HuH-7.5 (cell line): ENCODE data around the gene LCN9.
"Not testable (repeated sequence)": the region's sequence is repeated elsewhere in the genome, so short reads cannot be mapped to it uniquely, and the experiment has no call there.

Experiments used
- DNase-seq: peaks from one replicate; pipeline ENCODE4 v3.0.0; 2011; ENCODE audit warnings: low spot score

LCN9 gene

DNA sequence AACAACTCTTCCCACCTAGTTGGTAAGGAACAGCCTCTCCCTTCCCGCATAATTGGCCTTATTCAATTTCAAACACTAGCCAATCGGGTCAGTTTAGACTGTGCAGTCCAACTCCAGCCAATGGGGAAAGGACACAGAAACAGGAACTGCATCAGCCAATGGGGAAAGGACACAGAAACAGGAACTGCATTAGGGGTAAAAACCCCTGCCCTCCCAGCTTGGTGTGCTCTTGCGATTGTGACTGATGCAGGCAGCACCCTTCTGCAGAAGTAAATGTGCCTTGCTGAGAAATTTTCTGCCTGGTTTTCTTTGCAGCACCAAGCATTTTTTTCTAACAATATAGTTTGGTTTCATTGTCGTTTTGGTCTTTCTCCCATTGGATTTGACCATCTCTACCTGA lies 15.2 kb upstream of the LCN9 start:
- DNase-seq = no peak

DNA sequence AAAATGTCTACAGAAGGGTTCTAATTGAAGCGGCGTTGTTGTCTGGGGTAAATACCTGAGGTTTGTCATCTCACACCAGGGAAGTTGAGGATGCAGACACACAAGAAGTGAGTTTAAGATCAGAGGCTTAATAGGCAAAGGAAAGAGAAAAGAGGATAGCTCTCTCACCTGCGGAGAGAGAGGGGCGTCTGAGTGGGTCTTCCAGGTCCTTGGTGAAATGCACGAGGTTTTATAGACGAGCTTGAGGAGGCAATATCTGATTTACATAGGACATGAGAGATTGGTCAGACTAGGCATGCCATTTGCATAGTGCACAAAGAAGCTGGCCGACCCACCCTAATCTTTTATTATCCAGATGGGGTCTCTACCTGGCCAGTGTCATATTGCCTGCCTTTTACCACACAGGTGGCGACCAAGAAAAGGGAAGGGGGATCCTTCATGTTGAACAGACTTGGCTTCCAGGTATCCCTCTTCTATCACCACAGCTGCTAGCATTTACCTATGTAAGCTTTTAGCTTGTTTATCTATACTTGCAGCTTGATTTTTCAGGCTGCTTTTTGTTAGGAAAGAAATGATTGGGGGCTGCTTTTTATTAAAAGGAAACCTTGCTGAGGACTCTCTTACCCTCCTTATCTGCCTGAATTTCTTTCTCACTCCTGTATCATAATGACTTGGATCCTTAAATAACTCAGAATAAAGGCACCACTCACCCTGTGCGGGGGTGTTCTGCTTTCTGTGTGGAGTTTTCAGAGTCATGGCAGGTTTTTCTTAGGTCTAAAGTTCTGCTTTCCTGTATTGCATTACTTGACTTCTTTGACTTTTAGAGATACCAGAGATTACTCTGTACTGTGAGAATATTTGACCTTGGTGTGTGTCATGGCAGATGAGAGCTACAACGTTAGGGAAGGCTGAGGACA lies 14.4 kb upstream of the LCN9 start:
- no peak for DNase-seq

DNA sequence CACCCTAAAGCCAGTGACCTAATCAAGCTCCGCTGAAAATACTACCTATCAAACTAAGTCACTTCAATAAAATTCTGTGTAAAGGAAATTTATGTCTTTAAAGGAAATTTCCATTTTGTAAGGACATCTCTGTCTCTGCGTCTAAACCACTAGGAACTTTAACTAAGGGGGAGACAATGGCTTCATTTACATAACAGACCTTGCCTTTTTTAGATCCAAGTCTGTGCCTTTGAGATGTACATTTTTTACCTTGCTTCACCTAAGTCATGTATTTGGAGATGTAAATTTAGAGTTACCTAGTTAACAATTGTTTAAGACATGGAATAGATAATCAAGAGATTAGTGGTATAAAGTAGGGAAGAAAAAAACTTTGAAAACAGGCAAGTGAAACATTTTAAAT lies 13.6 kb upstream of the LCN9 start:
- no peak for DNase-seq

DNA sequence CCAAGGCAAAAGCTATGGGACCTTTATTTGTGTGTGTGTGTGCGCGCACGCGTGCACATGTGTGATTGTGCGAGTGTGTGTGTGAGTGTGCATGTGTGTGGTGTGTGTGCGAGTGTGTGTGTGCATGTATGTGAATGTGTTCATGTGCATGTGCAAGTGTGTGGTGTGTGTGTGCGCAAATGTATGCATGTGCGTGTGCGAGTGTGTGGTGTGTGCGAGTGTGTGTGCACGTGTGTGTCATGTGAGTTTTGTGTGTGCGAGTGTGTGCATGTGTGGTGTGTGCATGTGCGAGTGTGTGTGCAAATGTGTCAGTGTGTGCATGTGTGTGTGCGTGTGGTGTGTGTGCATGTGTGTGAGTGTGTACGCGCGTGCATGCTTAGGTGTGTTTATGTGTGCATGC lies 12.7 kb upstream of the LCN9 start:
- no peak for DNase-seq

DNA sequence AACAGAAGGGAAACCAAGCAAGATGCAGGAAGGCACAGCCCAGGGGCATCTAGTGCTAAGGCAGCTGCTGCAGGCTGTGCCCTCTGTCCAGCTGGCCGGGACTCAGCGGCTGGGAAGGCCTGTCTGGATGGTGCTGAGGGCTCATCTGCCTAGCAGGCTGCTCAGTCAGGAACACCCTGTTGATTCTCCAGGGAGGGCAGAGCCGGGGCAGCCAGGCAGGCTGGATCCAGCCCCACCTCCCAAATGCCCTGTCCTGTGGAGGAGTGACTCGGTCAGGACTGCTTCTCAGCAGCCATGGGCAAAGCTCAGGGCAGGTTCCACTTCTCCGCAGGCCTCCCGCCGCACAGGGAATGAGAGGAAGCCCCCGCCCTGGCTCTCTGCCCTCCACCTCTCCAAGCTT lies 7.8 kb upstream of the LCN9 start:
- no peak for DNase-seq

DNA sequence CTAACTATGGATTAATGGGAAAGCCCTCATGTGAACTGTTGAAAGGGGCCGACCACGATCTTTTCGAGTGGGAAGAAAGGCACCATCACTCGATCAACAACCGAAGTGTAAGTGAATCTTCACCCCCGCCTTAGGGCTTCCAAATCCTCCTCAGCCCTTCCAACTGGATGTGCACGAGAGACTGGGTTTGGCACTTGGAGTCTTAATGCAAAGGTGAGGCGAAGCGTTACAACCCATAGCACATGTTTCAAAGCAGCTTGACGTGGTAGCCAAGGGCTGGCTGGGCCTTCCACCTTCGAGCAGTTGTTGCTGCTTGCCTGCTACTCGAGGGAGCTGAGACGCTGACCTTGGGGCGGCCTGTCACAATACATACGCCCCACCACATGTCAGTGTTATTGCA lies 5.7 kb upstream of the LCN9 start:
- no peak for DNase-seq

DNA sequence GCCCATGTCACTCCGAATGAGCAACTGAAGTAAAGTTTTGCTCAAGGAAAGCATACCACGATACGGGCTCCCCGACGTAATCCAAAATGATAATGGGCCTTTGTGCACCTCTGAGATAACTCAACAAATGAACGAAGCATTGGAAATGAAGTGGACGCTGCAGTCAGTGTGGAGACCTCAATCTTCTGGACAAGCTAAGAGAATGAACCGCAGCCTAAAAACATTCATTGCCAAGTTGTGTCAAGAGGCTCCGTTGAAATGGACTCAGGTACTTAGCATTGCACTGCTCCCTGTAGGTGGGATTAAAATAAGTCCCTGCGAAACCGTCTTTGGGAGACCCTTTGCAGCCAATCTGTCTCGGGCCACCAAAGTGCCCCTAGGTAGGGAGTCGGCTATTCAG lies 3.9 kb upstream of the LCN9 start:
- no peak for DNase-seq

DNA sequence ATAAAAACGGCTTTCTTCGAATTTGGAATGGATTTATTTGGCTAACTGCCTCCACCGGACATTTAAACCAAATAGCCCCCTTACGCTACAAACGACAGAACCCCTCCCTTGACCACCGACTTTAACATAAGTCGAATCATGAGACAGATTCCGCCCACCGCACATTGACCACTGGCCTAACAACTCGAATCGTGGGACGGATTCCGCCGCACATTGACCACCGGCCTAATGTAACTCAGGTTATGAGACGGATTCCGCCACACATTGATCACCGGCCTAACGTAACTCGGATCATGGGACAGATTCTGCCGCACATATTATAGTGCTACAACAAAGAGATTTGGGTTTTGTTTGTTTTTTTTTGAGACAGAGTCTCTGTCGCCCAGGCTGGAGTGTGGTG lies 2.7 kb upstream of the LCN9 start:
- DNase-seq = no peak

DNA sequence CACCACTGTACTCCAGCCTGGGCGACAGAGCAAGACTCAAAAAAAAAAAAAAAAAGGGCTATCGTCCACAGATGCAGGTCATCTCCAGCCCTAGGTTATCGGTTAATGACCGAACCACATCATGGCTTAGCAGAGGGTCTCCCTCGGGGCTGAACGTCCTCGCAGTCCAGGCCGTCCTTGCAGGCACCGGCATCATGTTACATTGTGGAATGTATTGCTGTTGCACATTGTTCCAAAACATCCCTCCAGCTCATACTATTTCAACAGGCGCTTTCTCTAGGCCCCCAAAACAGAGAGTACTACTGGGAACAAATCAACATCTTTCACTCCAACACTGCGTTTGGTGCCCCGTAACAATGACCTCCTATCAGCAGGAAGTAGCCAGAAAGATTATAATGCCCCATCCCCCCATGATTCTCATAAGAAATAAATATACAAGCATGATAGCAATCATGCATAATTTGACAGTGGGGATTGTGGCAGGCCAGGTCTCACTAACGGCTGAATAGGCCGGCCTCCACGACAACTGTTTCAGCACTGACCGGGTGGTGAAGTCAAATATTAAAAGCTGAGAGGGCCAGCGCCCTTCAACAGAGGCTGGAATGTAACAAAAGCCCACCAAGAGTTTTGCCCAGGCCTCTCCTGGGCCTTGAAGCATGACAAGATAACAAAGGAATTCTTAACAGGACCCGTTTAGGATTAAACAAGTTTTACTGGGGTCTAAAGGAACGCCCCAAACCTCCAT lies 1.1 kb upstream of the LCN9 start:
- no peak for DNase-seq

DNA sequence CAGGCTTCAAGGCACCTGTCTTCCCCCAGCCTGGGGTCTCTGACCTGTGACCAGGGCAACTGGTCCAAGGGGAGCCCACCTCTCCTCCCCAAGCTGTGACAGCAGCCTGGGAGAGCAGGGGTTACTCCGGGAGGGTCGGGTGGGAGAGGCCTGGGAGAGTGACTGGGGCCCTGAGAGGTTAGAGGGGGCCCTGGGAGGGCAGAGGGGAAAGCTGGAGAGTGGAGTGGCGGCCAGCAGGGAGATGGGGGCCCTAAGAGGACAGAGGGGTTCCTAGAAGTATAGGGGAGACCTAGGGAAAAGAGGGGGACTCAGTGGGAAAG lies 302 bp downstream of the LCN9 start:
- DNase-seq = no peak

DNA sequence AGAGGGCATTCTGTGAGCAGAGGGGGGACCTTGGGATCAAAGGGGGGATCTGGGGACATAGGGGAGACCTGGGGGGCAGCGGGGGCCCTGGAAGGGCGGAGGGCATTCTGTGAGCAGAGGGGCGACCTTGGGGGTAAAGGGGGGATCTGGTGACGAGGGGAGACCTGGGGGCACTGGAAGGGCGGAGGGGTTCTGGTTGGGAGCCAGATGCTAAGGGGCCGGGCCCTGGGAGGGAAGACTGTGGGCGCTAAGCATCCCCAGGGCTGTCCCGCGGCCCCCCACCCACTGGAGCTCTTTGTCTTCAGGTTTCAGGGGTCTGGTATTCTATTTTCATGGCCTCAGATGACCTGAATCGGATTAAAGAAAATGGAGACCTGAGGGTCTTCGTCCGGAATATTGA lies 748 bp downstream of the LCN9 start:
- no peak for DNase-seq

DNA sequence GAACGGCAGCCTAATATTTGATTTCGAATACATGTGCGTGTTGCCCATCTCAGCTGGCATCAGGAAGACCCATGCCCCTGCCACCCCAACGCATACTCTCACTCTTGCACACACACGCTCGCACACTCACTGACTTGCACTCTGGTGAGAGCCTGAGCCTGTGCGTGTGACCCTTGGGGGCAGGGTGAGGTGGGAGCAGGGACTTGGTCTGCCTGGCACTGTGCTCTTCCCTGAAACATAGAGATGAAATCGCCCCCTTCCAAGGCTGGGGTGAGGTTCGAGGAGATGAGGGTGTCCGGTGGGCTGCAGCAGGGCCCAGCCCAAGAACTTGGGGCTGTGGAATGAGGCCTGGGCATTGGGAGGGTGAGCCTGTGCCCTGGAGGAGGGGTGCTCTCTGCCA lies 1.2 kb downstream of the LCN9 start:
- DNase-seq = no peak

DNA sequence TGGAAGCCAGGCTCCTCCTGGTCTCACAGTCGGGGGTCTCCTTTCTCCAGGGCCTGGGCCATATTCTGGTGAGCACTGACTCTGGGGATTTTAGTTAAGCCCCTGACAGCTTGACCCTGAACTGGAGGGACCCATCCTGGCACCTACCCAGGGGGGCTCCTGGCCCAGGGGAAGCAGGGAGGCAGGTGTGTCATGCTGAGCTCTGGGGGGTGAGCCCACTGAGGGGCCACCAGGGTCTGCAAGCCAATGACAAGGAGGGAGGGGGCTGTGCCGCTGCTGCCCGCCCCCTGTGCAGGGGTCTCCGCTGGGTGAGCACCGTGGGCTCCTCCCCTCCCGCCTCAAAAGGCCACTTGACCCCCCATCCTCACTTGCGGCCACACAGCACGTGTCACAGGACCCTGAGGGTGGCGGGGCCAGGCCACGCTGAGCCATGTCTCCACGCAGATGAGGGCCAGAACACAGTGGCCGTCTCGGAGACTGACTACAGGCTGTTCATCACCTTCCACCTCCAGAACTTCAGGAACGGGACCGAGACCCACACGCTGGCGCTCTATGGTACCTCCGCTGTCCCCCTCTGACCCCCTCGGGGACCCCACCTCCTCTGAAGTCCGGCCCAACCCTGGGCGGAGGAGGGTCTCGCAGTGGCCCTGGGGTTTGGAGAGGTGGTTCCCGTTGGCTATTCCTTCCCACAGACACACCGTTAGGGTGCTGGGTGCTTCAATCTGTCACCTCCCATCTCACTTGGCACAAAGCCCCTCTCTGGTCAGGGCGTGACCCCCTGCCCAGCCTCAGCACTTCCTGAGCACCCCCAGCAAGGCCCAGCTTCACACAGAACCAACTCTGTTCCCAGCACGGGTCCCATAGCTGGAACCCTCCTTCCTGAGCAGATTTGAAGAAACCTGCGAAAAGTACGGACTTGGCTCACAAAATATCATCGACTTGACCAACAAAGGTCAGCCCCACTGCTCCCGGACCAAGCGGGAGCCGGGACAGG lies 2.0 kb downstream of the LCN9 start:
- no peak for DNase-seq

DNA sequence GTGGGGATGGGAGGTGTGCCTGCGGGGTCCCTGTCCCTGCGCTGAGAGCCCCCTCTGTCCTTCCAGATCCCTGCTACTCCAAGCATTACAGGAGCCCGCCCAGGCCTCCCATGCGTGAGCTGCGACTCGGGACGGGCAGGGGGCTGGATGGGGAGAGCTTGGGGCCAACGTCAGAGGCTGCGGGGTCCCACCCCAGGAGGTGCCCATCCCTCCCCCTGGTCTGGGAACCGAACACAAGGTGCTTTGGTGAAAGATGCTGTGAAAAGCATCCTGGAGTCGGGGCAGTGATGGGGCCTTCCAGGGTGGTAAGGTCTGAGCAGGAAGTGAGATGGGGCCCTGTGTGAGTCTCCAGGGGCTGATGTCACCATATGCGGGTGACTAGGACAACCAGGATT lies 2.7 kb downstream of the LCN9 start:
- no peak for DNase-seq

DNA sequence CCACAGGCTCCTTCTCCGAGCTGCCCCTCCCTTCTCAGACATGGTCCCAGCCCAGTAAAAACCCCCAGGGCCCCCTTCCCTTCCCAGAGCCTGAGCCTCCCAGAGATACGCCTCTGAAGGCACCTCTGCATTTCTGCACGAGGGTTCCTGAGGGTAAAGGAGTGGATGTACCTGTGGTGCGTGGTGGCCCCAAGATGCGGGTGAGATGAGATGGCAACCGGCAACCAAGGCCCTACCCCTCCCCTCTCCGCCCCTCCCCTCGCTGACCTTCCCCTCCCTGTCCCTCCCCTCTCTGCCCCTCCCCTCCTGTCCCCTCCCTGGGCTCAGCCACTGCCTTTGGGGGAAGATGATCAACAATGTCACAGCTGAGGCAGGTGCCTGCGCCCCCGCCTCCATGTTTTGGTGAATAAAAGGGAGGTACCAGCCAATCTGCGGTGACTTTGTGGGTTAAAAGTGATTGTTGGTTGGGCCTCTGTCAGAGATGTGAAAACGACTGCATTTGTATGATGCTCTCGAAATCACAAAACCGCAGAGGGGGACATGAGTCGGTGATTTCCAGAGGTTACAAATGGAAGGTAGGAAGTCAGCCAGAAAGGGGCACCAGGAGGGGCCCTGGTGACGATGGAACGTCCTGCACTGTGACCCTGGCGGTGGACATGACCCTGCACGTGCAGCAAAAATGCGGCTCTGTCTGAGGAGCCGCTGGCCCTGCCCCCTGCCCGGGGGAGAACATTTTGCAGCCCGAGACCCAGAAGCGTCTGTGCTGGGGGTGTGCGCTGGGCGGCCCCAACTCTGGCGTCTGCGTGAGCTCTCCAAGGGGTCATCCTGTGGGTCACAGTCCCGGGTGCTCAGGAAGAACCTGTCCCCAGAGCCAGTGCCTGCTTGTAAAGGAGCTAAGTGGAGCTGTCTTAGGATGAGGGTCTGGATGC lies 3.7 kb downstream of the LCN9 start:
- no peak for DNase-seq

DNA sequence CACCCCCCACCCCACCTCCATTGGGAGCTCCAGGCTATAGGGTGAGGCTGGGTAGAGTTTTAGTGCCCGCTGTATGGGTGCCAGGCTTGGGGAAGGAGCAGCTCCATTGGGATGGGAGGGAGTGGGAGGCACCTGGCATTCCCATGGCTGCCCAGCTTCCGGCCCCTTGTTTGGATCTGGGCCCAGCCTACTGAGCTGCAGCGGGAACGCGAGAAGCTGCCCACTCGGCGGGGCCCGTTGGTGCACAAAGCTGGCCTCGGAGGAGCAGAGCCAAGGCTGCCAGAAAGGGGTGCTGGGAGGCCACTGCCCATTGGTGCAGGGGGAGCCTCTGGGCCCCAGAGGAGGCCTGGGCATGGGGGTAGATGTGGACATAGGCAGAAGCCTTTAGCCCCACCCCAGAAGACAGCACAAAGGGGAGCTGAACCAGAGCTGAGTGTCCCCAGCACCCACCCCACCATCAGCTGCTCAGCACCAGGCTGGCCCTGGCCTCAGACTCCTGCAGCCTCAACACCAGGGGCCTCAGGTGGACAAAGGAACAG lies 4.4 kb downstream of the LCN9 start:
- no peak for DNase-seq

DNA sequence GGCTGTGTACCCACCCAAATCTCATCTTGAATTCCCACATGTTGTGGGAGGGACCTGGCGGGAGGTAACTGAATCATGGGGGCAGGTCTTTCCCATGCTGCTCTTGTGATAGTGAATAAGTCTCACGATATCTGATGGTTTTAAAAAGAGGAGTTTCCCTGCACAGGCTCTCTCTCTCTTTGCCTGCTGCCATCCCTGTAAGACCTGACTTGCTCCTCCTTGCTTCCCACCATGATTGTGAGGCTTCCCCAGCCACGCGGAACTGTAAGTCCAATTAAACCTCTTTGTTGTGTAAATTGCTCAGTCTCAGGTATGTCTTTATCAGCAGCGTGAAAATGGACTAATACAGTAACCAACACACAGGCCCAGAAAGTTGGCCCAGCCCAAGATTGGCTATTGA lies 5.9 kb downstream of the LCN9 start:
- not testable (repeated sequence) for DNase-seq

DNA sequence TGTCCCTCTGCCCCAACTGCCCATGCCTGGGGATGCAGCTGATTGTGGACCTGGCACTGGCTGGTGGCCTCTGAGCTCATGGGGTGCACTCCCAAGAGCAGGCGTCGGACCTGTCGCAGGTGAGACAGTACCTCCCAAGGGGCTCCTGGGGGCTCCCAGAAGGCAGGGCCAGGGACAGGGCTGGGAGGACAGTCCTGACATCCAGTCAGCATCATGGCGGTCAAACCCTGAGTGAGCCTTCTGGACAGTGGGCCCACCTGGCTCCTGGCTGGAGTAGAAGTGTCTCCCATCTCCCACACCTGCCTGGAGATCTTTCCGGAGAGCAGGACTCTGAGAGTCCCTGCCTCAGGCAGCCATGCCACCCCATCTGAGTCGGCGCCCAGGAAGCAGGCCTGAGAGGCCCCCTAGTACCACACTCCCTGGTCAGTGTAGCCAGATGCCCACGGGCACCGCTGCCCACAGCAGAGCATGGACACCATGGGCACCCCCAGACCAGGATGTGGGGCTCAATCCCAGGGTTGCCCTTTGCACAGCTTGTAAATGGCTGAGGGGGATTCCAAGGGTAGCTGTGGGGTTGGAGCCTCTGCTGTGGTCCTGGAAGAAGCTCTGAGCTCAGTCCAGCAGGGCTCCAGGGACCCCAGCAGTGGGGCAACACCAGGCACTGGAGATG lies 6.6 kb downstream of the LCN9 start:
- DNase-seq = no peak

DNA sequence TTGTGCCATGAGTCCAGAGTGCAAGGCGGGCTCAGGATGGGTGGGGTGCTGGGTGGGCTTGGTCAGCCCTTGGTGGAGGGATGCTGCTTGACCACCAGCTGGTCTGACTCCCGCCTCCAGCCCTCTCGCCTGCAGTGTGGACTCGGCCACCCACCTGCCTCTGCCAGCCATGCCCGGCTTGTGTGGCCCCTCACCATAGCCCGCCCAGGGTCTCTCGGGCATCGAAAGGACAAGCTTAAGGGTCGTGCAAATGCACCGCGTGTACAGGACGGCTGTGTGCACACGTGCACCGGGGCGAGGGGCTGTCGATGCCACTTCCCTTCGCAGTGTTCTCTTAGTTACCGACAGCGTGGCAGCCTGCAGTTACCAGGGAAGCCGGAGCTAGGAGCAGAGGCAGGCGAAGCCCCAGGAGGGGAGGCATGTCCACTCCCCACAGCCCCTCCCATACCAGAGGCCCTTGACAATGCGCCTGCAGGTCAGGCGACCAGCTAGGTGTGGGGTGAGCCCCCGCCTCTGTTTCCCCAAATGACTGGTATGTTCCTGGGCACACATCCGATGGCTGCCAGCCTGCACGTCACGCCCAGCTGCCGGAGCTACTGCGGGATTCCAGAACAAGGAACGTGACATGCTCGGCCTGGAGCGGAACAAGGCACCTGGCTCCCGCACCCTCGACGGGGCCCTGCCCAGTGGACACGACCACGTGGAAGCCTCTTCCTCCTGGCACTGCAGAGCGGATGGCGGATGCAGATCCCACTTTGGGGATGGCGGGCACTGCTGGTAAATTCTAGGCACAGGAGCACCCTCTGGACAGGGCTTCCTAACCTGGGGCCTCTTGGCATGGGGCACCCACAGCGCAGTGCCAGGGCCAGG lies 7.8 kb downstream of the LCN9 start:
- DNase-seq = no peak
